ENCODE measurements around the gene NVL.

Gene NVL

DNA sequence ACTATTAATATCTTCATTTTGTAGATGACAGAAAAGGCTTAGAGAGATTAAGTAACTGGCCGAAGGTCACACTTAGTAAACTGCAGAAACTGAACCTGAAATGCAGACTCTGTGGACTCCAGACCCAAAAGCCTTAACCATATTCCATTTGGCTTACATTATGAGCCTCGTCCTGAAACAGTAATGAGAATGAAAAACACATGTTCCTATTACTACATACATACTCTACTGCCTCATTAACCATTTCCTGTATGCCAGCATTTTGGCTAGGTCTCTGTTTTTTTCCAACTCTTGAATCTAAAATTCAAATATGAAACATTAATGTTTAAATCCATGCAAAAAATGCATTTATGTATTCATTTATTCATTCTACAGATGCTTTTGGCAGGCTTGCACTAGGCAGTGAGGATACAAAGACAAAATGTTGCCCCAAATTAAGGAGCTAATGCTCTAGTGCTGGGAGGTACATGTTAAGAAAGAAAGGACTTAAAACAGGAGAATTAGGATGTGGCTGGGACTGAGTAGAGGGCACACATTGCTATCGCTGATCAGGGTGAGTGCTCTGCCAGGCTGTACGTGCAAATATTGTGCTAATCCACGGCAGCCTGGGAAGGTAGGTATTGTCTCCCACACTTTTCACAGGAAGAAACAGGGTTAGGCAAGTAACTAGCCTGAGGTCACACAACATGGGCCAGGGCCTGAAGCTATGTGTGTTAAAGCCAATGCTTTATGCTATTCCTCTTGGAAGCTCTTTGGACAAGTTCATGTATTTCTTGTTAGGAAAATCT lies 133.0 kb downstream of the NVL start:
- no peak for DNase-seq (ENCODE audit: low read depth)
- TF ChIP-seq, protein P1, sequence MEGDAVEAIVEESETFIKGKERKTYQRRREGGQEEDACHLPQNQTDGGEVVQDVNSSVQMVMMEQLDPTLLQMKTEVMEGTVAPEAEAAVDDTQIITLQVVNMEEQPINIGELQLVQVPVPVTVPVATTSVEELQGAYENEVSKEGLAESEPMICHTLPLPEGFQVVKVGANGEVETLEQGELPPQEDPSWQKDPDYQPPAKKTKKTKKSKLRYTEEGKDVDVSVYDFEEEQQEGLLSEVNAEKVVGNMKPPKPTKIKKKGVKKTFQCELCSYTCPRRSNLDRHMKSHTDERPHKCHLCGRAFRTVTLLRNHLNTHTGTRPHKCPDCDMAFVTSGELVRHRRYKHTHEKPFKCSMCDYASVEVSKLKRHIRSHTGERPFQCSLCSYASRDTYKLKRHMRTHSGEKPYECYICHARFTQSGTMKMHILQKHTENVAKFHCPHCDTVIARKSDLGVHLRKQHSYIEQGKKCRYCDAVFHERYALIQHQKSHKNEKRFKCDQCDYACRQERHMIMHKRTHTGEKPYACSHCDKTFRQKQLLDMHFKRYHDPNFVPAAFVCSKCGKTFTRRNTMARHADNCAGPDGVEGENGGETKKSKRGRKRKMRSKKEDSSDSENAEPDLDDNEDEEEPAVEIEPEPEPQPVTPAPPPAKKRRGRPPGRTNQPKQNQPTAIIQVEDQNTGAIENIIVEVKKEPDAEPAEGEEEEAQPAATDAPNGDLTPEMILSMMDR (IDR thresholded peaks at IDR 0.05; ENCODE audit: insufficient read depth, low read depth, low read length, missing control alignments) = no peak
- no peak overlapping the region for H3K4me3 ChIP-seq (ENCODE audit: low read depth, low read length)

DNA sequence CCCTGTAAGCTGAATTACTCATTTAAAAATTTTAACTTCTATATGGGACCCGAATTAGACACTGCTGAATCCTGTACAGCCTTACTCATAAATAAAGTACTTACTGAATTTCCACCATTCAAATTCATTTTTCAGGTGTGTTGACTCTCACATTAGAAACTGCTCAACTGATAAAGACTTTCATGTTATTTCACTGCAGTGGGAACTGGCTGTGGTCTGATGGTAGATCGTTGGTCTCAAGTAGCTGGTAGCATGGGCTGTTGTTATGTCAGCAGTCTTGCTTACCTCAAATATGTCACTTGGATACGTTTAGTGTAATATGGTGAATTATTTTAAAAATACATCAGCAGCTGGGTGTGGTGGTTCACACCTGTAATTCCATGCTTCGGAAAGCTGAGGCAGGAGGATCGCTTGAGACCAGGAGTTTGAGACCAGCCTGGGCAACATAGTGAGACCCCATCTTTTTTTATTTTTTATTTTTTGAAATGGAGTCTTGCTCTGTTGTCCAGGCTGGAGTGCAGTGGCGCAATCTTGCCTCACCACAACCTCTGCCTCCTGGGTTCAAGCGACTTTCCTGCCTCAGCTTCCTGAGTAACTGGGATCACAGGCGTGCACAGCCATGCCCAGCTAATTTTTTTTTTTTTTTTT lies 136.5 kb downstream of the NVL start:
- H3K4me3 ChIP-seq (ENCODE audit: low read depth, low read length) = no peak overlapping the region
- no peak for DNase-seq (ENCODE audit: low read depth)
- TF ChIP-seq, protein P1 (IDR thresholded peaks at IDR 0.05; ENCODE audit: insufficient read depth, low read depth, low read length, missing control alignments) = no peak

GRCh38 chr1:224192082-224192788 lies 137.7 kb downstream of the NVL start:
- DNase-seq (ENCODE audit: low read depth) = peak; percentile 50
- TF ChIP-seq, protein P1 (IDR thresholded peaks at IDR 0.05; ENCODE audit: insufficient read depth, low read depth, low read length, missing control alignments) = no peak
- H3K4me3 ChIP-seq (ENCODE audit: low read depth, low read length) = no peak overlapping the region

- no peak for DNase-seq (ENCODE audit: low read depth)
- H3K4me3 ChIP-seq (ENCODE audit: low read depth, low read length) = no peak overlapping the region
- TF ChIP-seq, protein P1 (IDR thresholded peaks at IDR 0.05; ENCODE audit: insufficient read depth, low read depth, low read length, missing control alignments) = no peak
These were observed 140.4 kb downstream of the NVL start for GRCh38 chr1:224189561-224189960.

- H3K4me3 ChIP-seq (ENCODE audit: low read depth, low read length) = no peak overlapping the region
- TF ChIP-seq, protein P1 (IDR thresholded peaks at IDR 0.05; ENCODE audit: insufficient read depth, low read depth, low read length, missing control alignments) = no peak
- peak; percentile 39 for DNase-seq (ENCODE audit: low read depth)
These were observed 141.7 kb downstream of the NVL start for GRCh38 chr1:224188286-224188685.

DNA sequence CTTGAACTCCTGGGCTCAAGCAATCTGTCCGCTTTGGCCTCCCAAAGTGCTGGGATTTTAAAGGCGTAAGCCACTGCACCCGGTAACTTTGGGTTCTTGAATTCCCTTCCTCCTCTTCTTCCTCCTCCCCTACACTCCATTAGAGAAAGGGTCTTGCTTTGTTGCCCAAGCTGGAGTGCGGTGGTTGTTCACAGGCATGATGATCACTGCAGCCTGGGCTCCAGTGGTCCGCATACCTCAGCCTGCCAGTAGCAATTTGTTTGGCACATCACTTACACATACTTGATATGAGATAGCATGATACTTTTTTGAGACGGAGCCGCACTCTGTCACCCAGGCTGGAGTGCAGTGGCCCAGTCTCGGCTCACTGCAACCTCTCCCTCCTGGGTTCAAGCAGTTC lies 144.8 kb downstream of the NVL start:
- TF ChIP-seq, protein P1 (IDR thresholded peaks at IDR 0.05; ENCODE audit: insufficient read depth, low read depth, low read length, missing control alignments) = no peak
- DNase-seq (ENCODE audit: low read depth) = peak; percentile 22
- peak overlapping the region; percentile 62 for H3K4me3 ChIP-seq (ENCODE audit: low read depth, low read length)
